HG03045 (cell line): ENCODE results near the gene CHD6.

Experiments
- ATAC-seq: cut with Tn5 transposase; IDR thresholded peaks from one replicate; pipeline ENCODE4 v1.9.1; 2021; ENCODE audit warnings: mild to moderate bottlenecking, moderate library complexity; ENCODE audit not compliant: unreplicated experiment

CHD6 gene

GRCh38 chr20:41355598-41356203 lies 262.5 kb downstream of the CHD6 start:
- ATAC-seq: no peak

GRCh38 chr20:41355192-41355591 lies 263.0 kb downstream of the CHD6 start:
- ATAC-seq: no peak

GRCh38 chr20:41353530-41353929 lies 264.6 kb downstream of the CHD6 start:
- no peak for ATAC-seq

- ATAC-seq: no peak
These were observed 265.5 kb downstream of the CHD6 start for GRCh38 chr20:41352666-41353065.

GRCh38 chr20:41352106-41352505 lies 266.1 kb downstream of the CHD6 start:
- ATAC-seq: no peak
